ENCODE measurements around the gene LDB2. TPM values are rescaled to one million over a fixed set of nuclear protein-coding genes. Genes with fewer than 3 reads are reported as not detected.

Gene LDB2
- total and polyA plus RNA-seq, 2 experiments from 2014 or later, result 48.6 to 80.1 TPM

DNA sequence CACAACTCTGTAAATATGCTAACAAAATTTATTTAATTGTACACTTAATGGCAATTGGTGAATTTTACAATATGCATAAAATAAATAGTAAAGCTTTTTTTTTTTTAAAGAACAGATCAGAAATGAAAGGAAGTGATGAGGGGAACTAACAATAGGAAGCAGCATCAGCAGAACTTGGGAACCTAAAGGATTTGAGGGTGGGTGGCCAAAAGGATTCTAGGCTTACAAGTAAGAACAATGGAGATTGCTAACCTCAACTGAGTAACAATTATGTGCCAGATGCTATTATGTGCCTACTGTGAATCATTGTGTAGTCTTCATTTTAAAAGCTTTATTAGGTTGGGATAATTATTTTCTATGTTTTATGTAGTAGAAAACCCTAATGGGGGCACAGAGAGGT is 185.2 kb downstream of the LDB2 start:
- no peak overlapping the region for H3K27ac Mint-ChIP-seq
- no peaks in the 10 kb centered on the region for H3K9me3 Mint-ChIP-seq
- peaks cover 5% of the 10 kb centered on the region for H3K4me1 Mint-ChIP-seq
- H3K4me3 Mint-ChIP-seq, result no peak overlapping the region
- 0 out of 2 replicates have a peak, but pooled peaks cover 2% of the 10 kb centered on the region for H3K4me1 ChIP-seq (ENCODE audit: insufficient read depth)
- no peaks in the 10 kb centered on the region; the same call in 1 of the 2 replicates for H3K79me2 ChIP-seq (replicated peaks; ENCODE audit: insufficient read depth)
- DNase-seq (ENCODE audit: low spot score), result no peak
- H3K4me2 ChIP-seq, result no peak overlapping the region
- ATAC-seq, result no peak
- H3K9me2 ChIP-seq (ENCODE audit: insufficient read depth), result 0 out of 2 replicates have a peak, but pooled peaks cover 3% of the 10 kb centered on the region
- no peaks in the 10 kb centered on the region for H3K27me3 ChIP-seq (ENCODE audit: insufficient read depth)
- H3F3A ChIP-seq (replicated peaks; ENCODE audit: low read depth), result no peaks in the 10 kb centered on the region
- no peak overlapping the region for H3K4me3 ChIP-seq
- no peaks in the 10 kb centered on the region for H3K27me3 Mint-ChIP-seq (ENCODE audit: insufficient read depth, low read depth, poor library complexity)
- no peaks in the 10 kb centered on the region for H3K36me3 ChIP-seq (ENCODE audit: insufficient read depth)
- no peaks in the 10 kb centered on the region for H3K36me3 Mint-ChIP-seq (ENCODE audit: low read depth)
- TF ChIP-seq STAT1 (IDR thresholded peaks at IDR 0.05; ENCODE audit: unreplicated experiment) (no peak), POLR2AphosphoS5 (IDR thresholded peaks at IDR 0.05; ENCODE audit: low read depth) (no peak), ZNF114 (CRISPR knock-in tag; IDR thresholded peaks at IDR 0.05) (no peak)
- TF ChIP-seq, protein P1, sequence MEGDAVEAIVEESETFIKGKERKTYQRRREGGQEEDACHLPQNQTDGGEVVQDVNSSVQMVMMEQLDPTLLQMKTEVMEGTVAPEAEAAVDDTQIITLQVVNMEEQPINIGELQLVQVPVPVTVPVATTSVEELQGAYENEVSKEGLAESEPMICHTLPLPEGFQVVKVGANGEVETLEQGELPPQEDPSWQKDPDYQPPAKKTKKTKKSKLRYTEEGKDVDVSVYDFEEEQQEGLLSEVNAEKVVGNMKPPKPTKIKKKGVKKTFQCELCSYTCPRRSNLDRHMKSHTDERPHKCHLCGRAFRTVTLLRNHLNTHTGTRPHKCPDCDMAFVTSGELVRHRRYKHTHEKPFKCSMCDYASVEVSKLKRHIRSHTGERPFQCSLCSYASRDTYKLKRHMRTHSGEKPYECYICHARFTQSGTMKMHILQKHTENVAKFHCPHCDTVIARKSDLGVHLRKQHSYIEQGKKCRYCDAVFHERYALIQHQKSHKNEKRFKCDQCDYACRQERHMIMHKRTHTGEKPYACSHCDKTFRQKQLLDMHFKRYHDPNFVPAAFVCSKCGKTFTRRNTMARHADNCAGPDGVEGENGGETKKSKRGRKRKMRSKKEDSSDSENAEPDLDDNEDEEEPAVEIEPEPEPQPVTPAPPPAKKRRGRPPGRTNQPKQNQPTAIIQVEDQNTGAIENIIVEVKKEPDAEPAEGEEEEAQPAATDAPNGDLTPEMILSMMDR (conservative IDR thresholded peaks at IDR 0.05; ENCODE audit: low read depth in 2 of 2), result no peak
- TF ChIP-seq, protein P2, sequence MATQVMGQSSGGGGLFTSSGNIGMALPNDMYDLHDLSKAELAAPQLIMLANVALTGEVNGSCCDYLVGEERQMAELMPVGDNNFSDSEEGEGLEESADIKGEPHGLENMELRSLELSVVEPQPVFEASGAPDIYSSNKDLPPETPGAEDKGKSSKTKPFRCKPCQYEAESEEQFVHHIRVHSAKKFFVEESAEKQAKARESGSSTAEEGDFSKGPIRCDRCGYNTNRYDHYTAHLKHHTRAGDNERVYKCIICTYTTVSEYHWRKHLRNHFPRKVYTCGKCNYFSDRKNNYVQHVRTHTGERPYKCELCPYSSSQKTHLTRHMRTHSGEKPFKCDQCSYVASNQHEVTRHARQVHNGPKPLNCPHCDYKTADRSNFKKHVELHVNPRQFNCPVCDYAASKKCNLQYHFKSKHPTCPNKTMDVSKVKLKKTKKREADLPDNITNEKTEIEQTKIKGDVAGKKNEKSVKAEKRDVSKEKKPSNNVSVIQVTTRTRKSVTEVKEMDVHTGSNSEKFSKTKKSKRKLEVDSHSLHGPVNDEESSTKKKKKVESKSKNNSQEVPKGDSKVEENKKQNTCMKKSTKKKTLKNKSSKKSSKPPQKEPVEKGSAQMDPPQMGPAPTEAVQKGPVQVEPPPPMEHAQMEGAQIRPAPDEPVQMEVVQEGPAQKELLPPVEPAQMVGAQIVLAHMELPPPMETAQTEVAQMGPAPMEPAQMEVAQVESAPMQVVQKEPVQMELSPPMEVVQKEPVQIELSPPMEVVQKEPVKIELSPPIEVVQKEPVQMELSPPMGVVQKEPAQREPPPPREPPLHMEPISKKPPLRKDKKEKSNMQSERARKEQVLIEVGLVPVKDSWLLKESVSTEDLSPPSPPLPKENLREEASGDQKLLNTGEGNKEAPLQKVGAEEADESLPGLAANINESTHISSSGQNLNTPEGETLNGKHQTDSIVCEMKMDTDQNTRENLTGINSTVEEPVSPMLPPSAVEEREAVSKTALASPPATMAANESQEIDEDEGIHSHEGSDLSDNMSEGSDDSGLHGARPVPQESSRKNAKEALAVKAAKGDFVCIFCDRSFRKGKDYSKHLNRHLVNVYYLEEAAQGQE (IDR thresholded peaks at IDR 0.05; ENCODE audit: unreplicated experiment), result no peak
- TF ChIP-seq, protein P3, sequence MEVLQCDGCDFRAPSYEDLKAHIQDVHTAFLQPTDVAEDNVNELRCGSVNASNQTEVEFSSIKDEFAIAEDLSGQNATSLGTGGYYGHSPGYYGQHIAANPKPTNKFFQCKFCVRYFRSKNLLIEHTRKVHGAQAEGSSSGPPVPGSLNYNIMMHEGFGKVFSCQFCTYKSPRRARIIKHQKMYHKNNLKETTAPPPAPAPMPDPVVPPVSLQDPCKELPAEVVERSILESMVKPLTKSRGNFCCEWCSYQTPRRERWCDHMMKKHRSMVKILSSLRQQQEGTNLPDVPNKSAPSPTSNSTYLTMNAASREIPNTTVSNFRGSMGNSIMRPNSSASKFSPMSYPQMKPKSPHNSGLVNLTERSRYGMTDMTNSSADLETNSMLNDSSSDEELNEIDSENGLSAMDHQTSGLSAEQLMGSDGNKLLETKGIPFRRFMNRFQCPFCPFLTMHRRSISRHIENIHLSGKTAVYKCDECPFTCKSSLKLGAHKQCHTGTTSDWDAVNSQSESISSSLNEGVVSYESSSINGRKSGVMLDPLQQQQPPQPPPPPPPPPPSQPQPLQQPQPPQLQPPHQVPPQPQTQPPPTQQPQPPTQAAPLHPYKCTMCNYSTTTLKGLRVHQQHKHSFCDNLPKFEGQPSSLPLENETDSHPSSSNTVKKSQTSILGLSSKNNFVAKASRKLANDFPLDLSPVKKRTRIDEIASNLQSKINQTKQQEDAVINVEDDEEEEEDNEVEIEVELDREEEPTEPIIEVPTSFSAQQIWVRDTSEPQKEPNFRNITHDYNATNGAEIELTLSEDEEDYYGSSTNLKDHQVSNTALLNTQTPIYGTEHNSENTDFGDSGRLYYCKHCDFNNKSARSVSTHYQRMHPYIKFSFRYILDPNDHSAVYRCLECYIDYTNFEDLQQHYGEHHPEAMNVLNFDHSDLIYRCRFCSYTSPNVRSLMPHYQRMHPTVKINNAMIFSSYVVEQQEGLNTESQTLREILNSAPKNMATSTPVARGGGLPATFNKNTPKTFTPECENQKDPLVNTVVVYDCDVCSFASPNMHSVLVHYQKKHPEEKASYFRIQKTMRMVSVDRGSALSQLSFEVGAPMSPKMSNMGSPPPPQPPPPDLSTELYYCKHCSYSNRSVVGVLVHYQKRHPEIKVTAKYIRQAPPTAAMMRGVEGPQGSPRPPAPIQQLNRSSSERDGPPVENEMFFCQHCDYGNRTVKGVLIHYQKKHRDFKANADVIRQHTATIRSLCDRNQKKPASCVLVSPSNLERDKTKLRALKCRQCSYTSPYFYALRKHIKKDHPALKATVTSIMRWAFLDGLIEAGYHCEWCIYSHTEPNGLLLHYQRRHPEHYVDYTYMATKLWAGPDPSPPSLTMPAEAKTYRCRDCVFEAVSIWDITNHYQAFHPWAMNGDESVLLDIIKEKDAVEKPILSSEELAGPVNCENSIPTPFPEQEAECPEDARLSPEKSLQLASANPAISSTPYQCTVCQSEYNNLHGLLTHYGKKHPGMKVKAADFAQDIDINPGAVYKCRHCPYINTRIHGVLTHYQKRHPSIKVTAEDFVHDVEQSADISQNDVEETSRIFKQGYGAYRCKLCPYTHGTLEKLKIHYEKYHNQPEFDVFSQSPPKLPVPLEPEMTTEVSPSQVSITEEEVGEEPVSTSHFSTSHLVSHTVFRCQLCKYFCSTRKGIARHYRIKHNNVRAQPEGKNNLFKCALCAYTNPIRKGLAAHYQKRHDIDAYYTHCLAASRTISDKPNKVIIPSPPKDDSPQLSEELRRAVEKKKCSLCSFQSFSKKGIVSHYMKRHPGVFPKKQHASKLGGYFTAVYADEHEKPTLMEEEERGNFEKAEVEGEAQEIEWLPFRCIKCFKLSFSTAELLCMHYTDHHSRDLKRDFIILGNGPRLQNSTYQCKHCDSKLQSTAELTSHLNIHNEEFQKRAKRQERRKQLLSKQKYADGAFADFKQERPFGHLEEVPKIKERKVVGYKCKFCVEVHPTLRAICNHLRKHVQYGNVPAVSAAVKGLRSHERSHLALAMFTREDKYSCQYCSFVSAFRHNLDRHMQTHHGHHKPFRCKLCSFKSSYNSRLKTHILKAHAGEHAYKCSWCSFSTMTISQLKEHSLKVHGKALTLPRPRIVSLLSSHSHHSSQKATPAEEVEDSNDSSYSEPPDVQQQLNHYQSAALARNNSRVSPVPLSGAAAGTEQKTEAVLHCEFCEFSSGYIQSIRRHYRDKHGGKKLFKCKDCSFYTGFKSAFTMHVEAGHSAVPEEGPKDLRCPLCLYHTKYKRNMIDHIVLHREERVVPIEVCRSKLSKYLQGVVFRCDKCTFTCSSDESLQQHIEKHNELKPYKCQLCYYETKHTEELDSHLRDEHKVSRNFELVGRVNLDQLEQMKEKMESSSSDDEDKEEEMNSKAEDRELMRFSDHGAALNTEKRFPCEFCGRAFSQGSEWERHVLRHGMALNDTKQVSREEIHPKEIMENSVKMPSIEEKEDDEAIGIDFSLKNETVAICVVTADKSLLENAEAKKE (CRISPR knock-in tag; IDR thresholded peaks at IDR 0.05), result no peak
- no peak overlapping the region for H3K27ac ChIP-seq (ENCODE audit: low read depth)
- H2AFZ ChIP-seq, result no peak overlapping the region
- H4K20me1 ChIP-seq (replicated peaks; ENCODE audit: insufficient read depth), result 0 out of 2 replicates have a peak, but pooled peaks cover 2% of the 10 kb centered on the region
